ENCODE data around the gene VPS33B. TPM values are rescaled to one million over a fixed set of nuclear protein-coding genes. Genes with fewer than 3 reads are reported as not detected.

The VPS33B gene
- total and polyA plus RNA-seq, 10 donors, result 12.1 to 27.6 (median 17.9) TPM

DNA sequence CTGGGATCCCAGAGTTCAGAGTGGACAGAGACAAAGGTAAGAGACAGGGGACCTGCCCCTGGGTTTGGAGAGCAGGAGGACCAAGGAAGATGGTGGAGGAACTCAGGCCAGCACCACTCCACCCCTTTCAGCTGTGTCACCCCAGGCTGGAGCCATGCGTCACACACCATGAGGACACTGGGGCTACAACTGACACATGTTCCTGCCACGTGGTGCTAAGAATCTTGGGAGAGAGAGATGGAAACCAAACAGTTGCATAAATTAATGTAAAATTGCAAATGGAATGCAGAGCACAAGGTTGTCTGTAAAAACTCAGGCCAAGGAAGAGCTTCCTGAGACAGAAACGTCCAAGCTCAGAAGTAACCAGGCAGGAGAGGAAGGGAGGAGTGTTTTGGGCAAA is 22.7 kb upstream of the VPS33B start:
- peaks cover 0 to 2% (median 0%) of the 10 kb centered on the region in 7 donors for H3K27me3 ChIP-seq (replicated peaks in 1 of 7)
- TF ChIP-seq POLR2AphosphoS5 (IDR thresholded peaks at IDR 0.05) (no peak), POLR2A (IDR thresholded peaks at IDR 0.05) (no peak)
- TF ChIP-seq, protein P1, sequence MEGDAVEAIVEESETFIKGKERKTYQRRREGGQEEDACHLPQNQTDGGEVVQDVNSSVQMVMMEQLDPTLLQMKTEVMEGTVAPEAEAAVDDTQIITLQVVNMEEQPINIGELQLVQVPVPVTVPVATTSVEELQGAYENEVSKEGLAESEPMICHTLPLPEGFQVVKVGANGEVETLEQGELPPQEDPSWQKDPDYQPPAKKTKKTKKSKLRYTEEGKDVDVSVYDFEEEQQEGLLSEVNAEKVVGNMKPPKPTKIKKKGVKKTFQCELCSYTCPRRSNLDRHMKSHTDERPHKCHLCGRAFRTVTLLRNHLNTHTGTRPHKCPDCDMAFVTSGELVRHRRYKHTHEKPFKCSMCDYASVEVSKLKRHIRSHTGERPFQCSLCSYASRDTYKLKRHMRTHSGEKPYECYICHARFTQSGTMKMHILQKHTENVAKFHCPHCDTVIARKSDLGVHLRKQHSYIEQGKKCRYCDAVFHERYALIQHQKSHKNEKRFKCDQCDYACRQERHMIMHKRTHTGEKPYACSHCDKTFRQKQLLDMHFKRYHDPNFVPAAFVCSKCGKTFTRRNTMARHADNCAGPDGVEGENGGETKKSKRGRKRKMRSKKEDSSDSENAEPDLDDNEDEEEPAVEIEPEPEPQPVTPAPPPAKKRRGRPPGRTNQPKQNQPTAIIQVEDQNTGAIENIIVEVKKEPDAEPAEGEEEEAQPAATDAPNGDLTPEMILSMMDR (IDR thresholded peaks at IDR 0.05 in 8 of 11, conservative IDR thresholded peaks at IDR 0.05 in 3 of 11), result no peak
- intact Hi-C loops (cut with DNase I; ENCODE audit: low total_unique reads), result no loop called here
- no peaks in the 10 kb centered on the region for H3K9me3 ChIP-seq
- H3K4me1 ChIP-seq, result peaks cover 0 to 20% (median 8%) of the 10 kb centered on the region in 6 donors
- H3K36me3 ChIP-seq, result no peaks in the 10 kb centered on the region
- no peak for DNase-seq
- no peak overlapping the region for H3K4me3 ChIP-seq
- 60 to 78% (median 64%) methylated on average over 3 of the region's 3 CpGs for WGBS, 5 donors
- no peak overlapping the region for H3K27ac ChIP-seq

DNA sequence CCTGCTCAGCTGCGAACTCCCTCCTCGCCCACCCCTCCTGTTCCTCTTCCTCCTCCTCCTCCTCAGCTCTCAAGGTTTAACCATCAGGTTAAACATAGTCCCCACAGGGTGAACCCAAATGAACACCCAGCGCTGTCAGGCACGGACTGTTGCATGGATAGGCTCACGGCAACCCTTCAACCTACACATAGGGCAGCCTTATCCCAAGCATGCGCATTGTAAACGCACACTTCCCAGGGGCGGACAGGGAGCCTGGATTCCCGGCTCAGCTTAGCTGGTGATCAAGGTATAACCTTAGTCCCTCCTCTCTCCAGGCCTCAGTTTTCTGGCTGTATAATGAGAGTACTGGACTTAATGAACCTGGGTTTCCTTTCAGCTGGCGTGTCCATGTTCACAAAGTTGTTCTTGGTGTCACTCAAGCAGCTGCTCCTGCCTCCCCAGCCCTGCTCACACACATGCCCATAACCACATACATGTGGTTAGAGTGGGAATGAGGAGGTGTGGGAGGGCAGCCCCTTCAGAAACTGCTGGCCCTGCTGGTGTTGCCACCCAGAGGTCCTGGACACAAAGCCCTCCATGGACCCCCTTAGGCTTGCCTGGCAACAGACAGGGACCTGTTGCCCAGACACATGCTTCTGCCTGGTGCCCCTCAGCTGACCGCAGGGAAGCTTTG is 20.9 kb upstream of the VPS33B start:
- H3K4me1 ChIP-seq, result peaks cover 0 to 6% (median 5%) of the 10 kb centered on the region in 6 donors
- intact Hi-C loops (cut with DNase I; ENCODE audit: low total_unique reads), result no loop called here
- H3K27ac ChIP-seq, result no peak overlapping the region
- no peak overlapping the region for H3K4me3 ChIP-seq
- H3K36me3 ChIP-seq, result no peaks in the 10 kb centered on the region
- 83 to 92% (median 89%) methylated on average over 10 to 11 of the region's 11 CpGs for WGBS, 5 donors
- H3K27me3 ChIP-seq (replicated peaks in 1 of 7), result peaks cover 0 to 4% (median 0%) of the 10 kb centered on the region in 7 donors
- no peak for DNase-seq
- no peaks in the 10 kb centered on the region for H3K9me3 ChIP-seq
- TF ChIP-seq POLR2AphosphoS5 (IDR thresholded peaks at IDR 0.05) (no peak), POLR2A (IDR thresholded peaks at IDR 0.05) (no peak)
- TF ChIP-seq, protein P1 (IDR thresholded peaks at IDR 0.05 in 8 of 11, conservative IDR thresholded peaks at IDR 0.05 in 3 of 11), result no peak

DNA sequence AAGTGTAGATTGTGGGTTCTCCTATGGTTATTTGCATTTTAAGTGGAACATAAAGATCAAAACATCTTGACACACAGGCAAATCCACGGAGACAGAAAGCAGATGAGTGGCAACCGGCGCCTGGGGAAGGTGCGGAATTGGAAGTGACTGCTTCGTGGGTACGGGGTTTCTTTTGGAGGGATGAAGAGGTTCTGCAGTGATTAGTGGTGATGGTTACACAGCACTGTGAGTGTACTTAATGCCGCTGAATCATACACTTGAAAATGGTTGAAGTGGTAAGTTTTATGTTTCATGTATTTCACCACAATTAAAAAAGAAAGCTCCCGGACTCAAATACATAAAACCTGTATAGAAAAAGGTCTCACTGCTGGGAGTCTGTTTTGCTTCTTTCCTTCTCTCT is 18.5 kb upstream of the VPS33B start:
- intact Hi-C loops (cut with DNase I; ENCODE audit: low total_unique reads), result no loop called here
- WGBS, 5 donors, result 77 to 88% (median 83%) methylated on average over 8 of the region's 8 CpGs
- TF ChIP-seq POLR2AphosphoS5 (IDR thresholded peaks at IDR 0.05) (no peak), POLR2A (IDR thresholded peaks at IDR 0.05) (no peak)
- TF ChIP-seq, protein P1 (IDR thresholded peaks at IDR 0.05 in 8 of 11, conservative IDR thresholded peaks at IDR 0.05 in 3 of 11), result no peak
- DNase-seq, result no peak
- Histone ChIP-seq H3K9me3 (no peaks in the 10 kb centered on the region), H3K36me3 (no peaks in the 10 kb centered on the region), H3K27ac (no peak overlapping the region), H3K4me1 (no peaks in the 10 kb centered on the region), H3K27me3 (replicated peaks in 1 of 7) (peaks cover 0 to 10% (median 0%) of the 10 kb centered on the region in 7 donors), H3K4me3 (no peak overlapping the region)

DNA sequence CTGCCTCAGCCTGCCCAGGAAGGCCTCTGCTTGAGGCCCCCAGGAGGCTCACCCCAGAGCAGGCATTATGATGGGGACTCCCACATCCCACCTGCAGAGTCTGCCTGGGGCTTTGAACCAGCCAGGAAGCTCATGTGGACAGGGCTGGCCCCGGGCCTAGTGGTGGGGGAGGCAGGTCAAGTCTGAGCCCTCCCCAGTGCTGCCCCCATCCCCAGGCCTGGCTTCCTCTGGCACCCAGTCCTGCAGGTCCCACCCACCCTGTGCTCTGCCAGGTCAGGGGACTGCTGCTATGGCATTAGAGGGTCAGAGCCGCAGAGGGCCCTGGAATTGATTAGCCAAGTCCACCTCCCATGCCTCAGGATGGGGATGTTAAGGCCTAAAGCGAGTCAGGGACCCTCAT is 17.6 kb upstream of the VPS33B start:
- H3K27me3 ChIP-seq (replicated peaks in 1 of 7), result peaks cover 0 to 12% (median 0%) of the 10 kb centered on the region in 7 donors
- no peak for DNase-seq
- intact Hi-C loops (cut with DNase I; ENCODE audit: low total_unique reads), result no loop called here
- 40 to 88% (median 78%) methylated on average over 2 to 3 of the region's 3 CpGs for WGBS, 5 donors
- H3K36me3 ChIP-seq, result no peaks in the 10 kb centered on the region
- no peak for TF ChIP-seq POLR2AphosphoS5 (IDR thresholded peaks at IDR 0.05)
- TF ChIP-seq POLR2A (IDR thresholded peaks at IDR 0.05), result no peak
- TF ChIP-seq, protein P1 (IDR thresholded peaks at IDR 0.05 in 8 of 11, conservative IDR thresholded peaks at IDR 0.05 in 3 of 11), result no peak
- H3K4me3 ChIP-seq, result no peak overlapping the region
- H3K4me1 ChIP-seq, result no peaks in the 10 kb centered on the region
- H3K27ac ChIP-seq, result no peak overlapping the region
- no peaks in the 10 kb centered on the region for H3K9me3 ChIP-seq

All from spleen (tissue), 11 donors.